HG03442 (cell line): Measurements from ENCODE around the gene ACSL6.
A peak's percentile ranks its signal among the peaks of the same experiment; 100 is the strongest.

Source experiments
- ATAC-seq: cut with Tn5 transposase; IDR thresholded peaks from one replicate; pipeline ENCODE4 v1.9.1; 2021; ENCODE audit warnings: mild to moderate bottlenecking, moderate library complexity; ENCODE audit not compliant: unreplicated experiment

The ACSL6 gene

DNA sequence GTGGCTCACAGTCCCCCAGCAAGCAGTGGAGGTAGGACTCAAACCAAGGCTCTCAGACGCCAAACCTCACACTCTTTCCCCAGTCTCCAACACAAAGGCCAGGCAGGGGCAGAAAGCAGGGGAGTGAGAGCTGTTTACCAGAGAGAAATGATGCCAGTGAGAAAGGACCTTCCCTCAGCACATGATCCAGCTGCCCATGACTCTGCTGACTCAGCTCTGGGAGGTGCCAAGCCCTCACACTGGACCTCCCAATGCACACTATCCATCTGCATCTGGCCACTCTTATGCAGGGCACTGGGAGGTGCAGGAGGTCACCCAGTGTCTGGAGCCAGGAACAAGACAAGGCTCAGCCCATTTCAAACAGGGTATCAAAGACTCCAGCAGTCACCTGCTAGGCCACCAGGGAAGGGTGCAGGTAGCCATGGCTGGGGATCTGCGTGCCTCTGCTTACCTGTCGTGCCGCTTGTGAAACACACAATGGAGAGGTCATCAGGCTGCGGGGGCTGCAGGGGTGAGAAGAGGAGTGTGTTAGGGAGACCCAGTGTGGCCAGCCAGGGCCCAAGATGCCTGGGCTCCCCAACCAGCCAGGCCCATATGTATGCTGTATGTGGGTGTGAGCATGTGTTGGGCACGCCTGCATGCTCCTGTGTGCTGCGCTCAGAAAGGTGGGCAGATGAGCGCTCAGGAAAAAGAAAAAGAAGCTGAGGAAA, 26.3 kb downstream of the ACSL6 start:
- ATAC-seq: no peak

DNA sequence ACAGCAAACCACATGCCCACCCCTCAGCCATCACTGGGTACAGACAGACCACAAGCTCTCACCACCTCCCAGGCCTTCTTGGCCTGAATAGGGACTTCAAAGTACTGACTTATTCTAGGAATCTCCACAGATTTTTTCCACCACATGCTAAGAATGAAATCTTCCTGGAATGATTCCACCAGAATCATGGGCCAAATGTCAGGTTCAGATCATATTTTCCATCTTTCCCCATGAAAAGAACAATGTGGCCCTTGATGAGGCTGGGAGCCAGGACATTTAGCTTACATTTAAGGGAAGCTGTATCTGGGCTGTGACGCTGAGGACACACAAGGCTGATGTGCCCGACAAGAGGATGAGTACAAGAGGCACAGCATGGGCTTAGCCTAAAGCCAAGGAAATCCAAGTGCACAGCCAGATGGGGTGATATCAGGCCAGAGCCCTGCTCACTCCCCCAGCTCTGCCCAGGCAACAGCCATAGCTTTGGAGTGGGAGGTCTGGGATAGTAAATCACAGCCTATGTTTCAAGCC, 28.1 kb downstream of the ACSL6 start:
- ATAC-seq: no peak

GRCh38 chr5:131981516-131981915, 29.9 kb downstream of the ACSL6 start:
- ATAC-seq: no peak

GRCh38 chr5:131980696-131981095, 30.8 kb downstream of the ACSL6 start:
- ATAC-seq: no peak

DNA sequence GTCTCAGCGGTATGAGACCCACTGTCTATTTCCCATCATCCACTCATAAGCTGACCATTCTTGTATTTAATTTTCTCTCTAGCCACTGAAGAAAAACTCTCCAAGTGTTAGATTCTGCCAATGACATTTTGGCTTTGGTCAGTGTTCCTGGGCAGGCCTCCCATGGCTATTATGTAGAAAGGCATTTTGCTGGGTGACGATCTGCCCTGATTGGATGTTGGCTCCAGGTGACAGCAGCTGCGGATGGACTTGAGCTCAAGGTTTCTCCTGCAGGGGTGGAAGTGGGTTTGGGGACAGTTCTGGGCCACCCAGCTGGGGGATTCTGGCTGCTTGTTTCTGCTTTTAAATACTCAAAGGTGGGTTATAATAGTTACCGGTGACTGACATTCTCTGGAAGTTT, 31.6 kb downstream of the ACSL6 start:
- ATAC-seq: no peak

DNA sequence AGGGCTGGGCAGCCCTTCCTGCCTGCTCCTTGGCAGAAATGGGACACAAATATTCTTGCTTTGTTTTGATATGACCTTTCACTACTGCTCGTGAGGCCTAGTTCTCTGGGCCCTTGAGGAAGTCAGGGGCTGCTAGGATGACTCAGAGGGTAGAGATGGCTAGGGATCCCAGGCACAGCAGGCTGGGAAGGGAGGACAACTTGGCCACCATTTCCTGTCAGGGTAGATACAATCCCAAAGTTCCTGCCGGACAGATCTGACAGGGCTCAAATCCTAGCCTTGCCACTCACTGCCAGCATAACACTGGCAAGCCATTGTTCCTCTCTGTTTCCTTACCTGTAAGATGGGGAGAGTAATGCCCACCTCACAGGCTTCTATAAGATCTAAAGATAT, 34.2 kb downstream of the ACSL6 start:
- peak; percentile 18 for ATAC-seq

DNA sequence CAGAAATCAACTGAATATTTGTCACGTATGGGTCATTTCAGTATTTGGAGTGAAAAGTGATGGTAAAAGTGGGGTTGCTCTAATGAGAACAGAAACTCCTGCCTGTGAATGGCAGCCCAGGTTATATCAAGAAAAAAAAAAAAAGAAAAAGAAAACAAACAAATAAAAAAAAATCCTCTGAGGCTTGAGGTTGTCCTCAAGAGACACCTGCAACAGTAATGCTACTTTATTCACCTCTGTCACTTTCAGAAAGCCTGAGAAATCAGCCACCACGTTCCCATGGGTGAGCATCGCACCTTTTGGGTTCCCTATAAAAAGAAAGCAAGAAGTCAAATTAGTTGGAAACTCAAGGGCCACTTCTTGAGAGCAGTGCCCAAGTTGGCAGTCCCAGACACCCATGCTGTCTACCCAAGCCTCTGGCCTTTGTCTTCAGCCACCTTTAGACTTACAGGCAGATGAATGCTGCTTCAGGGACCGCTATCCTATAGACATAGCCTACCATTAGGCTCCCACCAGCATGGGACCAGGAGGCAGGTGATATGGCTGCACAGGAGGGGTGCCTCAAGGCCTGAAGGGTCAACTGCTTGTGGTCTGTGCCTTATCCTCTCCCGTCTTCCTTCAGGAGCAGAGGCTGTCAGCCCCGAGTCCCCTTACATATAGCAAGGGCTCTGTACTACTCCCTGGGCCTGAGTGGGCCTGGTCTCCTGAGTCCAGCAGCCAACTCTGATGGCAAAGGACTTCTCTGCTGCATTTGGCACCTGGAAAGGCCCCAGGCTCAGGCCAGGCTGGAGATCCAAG, 34.8 kb downstream of the ACSL6 start:
- ATAC-seq: peak; percentile 53

GRCh38 chr5:131974956-131975726, 36.3 kb downstream of the ACSL6 start:
- ATAC-seq: no peak

- ATAC-seq: no peak
Measured at GRCh38 chr5:131974622-131974955, 36.9 kb downstream of the ACSL6 start.

GRCh38 chr5:131974016-131974415, 37.4 kb downstream of the ACSL6 start:
- ATAC-seq: no peak

GRCh38 chr5:131973089-131973712, 38.3 kb downstream of the ACSL6 start:
- no peak for ATAC-seq

DNA sequence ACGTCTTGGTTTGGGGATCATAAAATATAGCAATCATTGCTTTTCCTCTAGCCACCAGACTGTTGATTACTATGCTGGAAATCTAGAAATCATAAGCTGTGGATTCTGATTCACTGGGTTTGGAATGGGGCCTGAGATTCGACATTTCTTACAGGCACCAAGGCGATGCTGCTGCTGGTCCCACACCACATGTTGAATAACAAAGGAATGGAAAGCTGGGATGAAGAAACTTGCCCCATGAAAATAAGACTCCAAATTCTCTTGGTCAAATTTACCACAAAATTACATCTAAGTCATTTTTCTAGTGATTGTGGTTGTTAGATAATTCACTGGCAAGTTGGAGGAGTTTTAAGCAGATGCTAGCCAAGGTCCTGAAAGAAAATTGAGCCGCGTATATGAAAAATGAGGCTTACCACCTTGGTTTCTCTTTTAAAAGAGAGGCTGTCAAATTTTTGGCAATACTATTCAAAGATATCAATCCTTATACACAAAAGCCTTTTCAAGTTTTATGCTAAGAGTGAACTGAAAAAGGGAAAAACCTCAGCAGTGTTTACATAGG, 43.0 kb downstream of the ACSL6 start:
- no peak for ATAC-seq

DNA sequence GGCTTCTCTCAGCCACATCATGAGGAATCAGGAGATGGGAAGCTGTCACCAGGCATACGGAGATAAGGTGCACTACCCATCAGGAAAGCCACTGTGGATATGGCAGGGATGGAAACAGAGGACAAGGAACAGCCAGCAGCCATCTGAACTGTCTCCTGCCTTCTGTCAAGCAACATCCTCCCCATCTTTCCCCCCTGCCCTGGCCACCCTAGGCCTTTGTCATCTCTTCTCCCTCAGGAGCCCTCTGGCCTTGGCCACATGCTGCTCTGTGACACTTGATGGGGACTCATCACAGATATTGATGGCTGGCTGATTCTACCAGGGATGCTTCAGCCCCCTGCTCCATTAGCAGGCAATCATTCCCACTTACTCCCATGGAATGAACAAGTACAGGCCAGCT, 44.9 kb downstream of the ACSL6 start:
- no peak for ATAC-seq

- ATAC-seq: no peak
Measured at GRCh38 chr5:131965826-131966415, 45.5 kb downstream of the ACSL6 start.

DNA sequence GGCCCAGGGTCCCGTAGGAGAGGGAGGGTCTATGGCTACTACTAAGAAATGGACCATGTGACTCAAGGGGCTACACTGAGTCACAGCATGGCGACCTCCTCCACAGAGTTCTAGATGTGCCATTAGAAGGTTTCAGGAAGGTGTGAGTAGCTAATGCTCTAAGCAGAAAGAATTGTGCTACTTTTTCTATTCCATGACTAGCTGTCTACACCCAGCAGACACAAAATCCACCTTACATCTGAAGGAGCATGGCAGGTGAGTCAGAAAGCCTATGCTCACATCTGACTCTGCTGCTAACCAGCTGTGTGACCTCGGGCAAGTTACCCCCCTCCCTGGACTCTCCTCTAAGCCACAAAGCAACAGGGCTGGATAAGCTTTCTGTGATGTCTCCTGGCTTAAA, 51.6 kb downstream of the ACSL6 start:
- no peak for ATAC-seq

DNA sequence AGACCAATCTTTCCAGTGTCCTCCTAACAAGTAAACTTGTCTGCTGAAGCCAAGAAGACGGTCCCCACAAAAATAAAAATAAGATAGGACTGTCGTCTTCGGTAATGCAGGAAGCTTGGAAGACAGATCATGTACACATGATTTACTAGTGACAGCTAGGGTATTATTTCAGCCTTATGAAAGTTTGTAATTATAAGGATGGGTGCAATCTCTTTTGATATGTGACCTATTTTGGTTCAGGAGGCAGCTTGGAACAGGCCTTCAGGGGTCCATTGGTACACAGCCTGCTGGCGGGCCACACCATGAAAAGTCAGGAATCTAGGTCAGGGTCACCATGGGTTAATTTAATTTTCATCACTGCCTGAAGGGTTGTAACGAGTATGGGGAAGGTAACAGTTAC, 52.3 kb downstream of the ACSL6 start:
- ATAC-seq: no peak

GRCh38 chr5:131957721-131958441, 53.6 kb downstream of the ACSL6 start:
- no peak for ATAC-seq

DNA sequence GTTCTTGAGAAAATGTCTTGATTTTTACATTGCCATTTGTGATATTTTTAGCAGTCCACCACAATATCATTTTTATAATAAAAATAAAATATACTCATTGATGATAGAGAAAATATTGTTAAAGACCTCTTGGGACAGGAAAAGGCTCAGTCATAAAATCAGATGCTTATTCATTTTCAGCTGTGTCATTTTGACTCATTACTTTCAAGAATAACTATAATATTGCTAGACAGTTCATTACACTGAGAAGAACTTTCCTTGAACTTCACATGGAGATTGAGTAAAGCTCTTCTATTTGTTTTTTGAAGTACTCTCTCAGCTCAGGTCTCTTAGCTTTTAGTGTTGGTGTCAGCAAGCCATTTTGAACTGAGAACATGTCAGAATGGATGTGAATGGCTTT, 57.5 kb downstream of the ACSL6 start:
- ATAC-seq: peak; percentile 66

GRCh38 chr5:131952301-131952857, 59.1 kb downstream of the ACSL6 start:
- no peak for ATAC-seq
